HPDE6-E6E7 (cell line): ENCODE measurements around the gene BACE1.
A peak's percentile ranks its signal among the peaks of the same experiment; 100 is the strongest.

Experiments
- DNase-seq: peaks from one replicate; pipeline ENCODE4 v3.0.0; 2011; ENCODE audit warnings: missing footprints; ENCODE audit errors: extremely low spot score

BACE1 gene

GRCh38 chr11:117309310-117309709 lies 6.7 kb downstream of the BACE1 start:
- DNase-seq, result no peak

GRCh38 chr11:117305145-117305544 lies 10.9 kb downstream of the BACE1 start:
- DNase-seq, result no peak

GRCh38 chr11:117303646-117304315 lies 12.3 kb downstream of the BACE1 start:
- DNase-seq, result no peak

GRCh38 chr11:117303101-117303500 lies 13.0 kb downstream of the BACE1 start:
- DNase-seq, result no peak

- no peak for DNase-seq
These were observed 13.8 kb downstream of the BACE1 start for GRCh38 chr11:117302228-117302627.

- DNase-seq, result no peak
These were observed 15.3 kb downstream of the BACE1 start for GRCh38 chr11:117300773-117301172.

GRCh38 chr11:117300283-117300663 lies 15.8 kb downstream of the BACE1 start:
- DNase-seq, result no peak

GRCh38 chr11:117299351-117300282 lies 16.4 kb downstream of the BACE1 start:
- no peak for DNase-seq

GRCh38 chr11:117298195-117298594 lies 17.9 kb downstream of the BACE1 start:
- no peak for DNase-seq

GRCh38 chr11:117296881-117297280 lies 19.2 kb downstream of the BACE1 start:
- DNase-seq, result no peak

GRCh38 chr11:117295438-117296137 lies 20.5 kb downstream of the BACE1 start:
- no peak for DNase-seq

GRCh38 chr11:117292616-117293015 lies 23.4 kb downstream of the BACE1 start:
- DNase-seq, result no peak

GRCh38 chr11:117290809-117291396 lies 25.2 kb downstream of the BACE1 start, which contains the start of gene BACE1-AS:
TSS of gene BACE1-AS (plus strand) at chr11:117291346.
- DNase-seq, result no peak

GRCh38 chr11:117289795-117290194 lies 26.3 kb downstream of the BACE1 start:
- no peak for DNase-seq

- DNase-seq, result no peak
These were observed 28.4 kb downstream of the BACE1 start for GRCh38 chr11:117287668-117288067.

GRCh38 chr11:117286588-117286987 lies 29.5 kb downstream of the BACE1 start:
- DNase-seq, result no peak

- no peak for DNase-seq
These were observed 32.0 kb downstream of the BACE1 start for GRCh38 chr11:117284053-117284452.

GRCh38 chr11:117282956-117283355 lies 33.1 kb downstream of the BACE1 start:
- no peak for DNase-seq

GRCh38 chr11:117281869-117282268 lies 34.2 kb downstream of the BACE1 start:
- no peak for DNase-seq

- peak; percentile 52 for DNase-seq
These were observed 34.9 kb downstream of the BACE1 start for GRCh38 chr11:117281159-117281558.

- DNase-seq, result no peak
These were observed 36.2 kb downstream of the BACE1 start for GRCh38 chr11:117279711-117280376.
